ENCODE data around the gene VIPR2.
"Not testable (repeated sequence)": the region's sequence is repeated elsewhere in the genome, so short reads cannot be mapped to it uniquely, and the experiment has no call there.

- TF ChIP-seq, protein P1, sequence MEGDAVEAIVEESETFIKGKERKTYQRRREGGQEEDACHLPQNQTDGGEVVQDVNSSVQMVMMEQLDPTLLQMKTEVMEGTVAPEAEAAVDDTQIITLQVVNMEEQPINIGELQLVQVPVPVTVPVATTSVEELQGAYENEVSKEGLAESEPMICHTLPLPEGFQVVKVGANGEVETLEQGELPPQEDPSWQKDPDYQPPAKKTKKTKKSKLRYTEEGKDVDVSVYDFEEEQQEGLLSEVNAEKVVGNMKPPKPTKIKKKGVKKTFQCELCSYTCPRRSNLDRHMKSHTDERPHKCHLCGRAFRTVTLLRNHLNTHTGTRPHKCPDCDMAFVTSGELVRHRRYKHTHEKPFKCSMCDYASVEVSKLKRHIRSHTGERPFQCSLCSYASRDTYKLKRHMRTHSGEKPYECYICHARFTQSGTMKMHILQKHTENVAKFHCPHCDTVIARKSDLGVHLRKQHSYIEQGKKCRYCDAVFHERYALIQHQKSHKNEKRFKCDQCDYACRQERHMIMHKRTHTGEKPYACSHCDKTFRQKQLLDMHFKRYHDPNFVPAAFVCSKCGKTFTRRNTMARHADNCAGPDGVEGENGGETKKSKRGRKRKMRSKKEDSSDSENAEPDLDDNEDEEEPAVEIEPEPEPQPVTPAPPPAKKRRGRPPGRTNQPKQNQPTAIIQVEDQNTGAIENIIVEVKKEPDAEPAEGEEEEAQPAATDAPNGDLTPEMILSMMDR (IDR thresholded peaks at IDR 0.05) = not testable (repeated sequence)
- TF ChIP-seq EZH2 (IDR thresholded peaks at IDR 0.05) = not testable (repeated sequence)
Measured at GRCh38 chr7:159123793-159124192, 20.9 kb downstream of the VIPR2 start.
